ENCODE results near the gene KCNB1.

KCNB1 gene

GRCh38 chr20:49361862-49362660 is 120.4 kb downstream of the KCNB1 start:
- Histone ChIP-seq H3K4me3 (ENCODE audit: low read depth in 1 of 2, low read length in 2 of 2) (no peak overlapping the region), H3K27me3 (ENCODE audit: control insufficient read depth in 1 of 2, insufficient read depth in 2 of 2, low read length in 2 of 2) (no peaks in the 10 kb centered on the region), H3K9me3 (ENCODE audit: low read length) (no peaks in the 10 kb centered on the region), H3K36me3 (ENCODE audit: insufficient read depth, low read length) (no peaks in the 10 kb centered on the region), H3K27ac (ENCODE audit: low read depth, low read length) (no peak overlapping the region), H3K4me1 (ENCODE audit: insufficient read depth, low read length) (peaks cover 23% of the 10 kb centered on the region), H3K9ac (ENCODE audit: low read length) (no peak overlapping the region)

GRCh38 chr20:49360242-49360968 is 122.1 kb downstream of the KCNB1 start:
- peaks cover 23% of the 10 kb centered on the region for H3K4me1 ChIP-seq (ENCODE audit: insufficient read depth, low read length)

GRCh38 chr20:49356676-49357075 is 125.8 kb downstream of the KCNB1 start:
- H3K4me1 ChIP-seq (ENCODE audit: insufficient read depth, low read length): peaks cover 15% of the 10 kb centered on the region
- no peak overlapping the region for H3K9ac ChIP-seq (ENCODE audit: low read length)
- H3K9me3 ChIP-seq (ENCODE audit: low read length): no peaks in the 10 kb centered on the region
- no peaks in the 10 kb centered on the region for H3K27me3 ChIP-seq (ENCODE audit: control insufficient read depth in 1 of 2, insufficient read depth in 2 of 2, low read length in 2 of 2)
- H3K27ac ChIP-seq (ENCODE audit: low read depth, low read length): no peak overlapping the region
- H3K4me3 ChIP-seq (ENCODE audit: low read depth in 1 of 2, low read length in 2 of 2): no peak overlapping the region
- H3K36me3 ChIP-seq (ENCODE audit: insufficient read depth, low read length): no peaks in the 10 kb centered on the region

More at GRCh38 chr20:49360242-49360968, 122.1 kb downstream of the KCNB1 start:
- Histone ChIP-seq H3K27me3 (ENCODE audit: control insufficient read depth in 1 of 2, insufficient read depth in 2 of 2, low read length in 2 of 2) (no peaks in the 10 kb centered on the region), H3K9me3 (ENCODE audit: low read length) (no peaks in the 10 kb centered on the region), H3K4me3 (ENCODE audit: low read depth in 1 of 2, low read length in 2 of 2) (no peak overlapping the region), H3K36me3 (ENCODE audit: insufficient read depth, low read length) (no peaks in the 10 kb centered on the region), H3K9ac (ENCODE audit: low read length) (no peak overlapping the region), H3K27ac (ENCODE audit: low read depth, low read length) (no peak overlapping the region)

GRCh38 chr20:49354673-49355072 is 127.8 kb downstream of the KCNB1 start:
- no peaks in the 10 kb centered on the region for H3K36me3 ChIP-seq (ENCODE audit: insufficient read depth, low read length)
- no peak overlapping the region for H3K27ac ChIP-seq (ENCODE audit: low read depth, low read length)
- H3K4me1 ChIP-seq (ENCODE audit: insufficient read depth, low read length): no peaks in the 10 kb centered on the region
- H3K4me3 ChIP-seq (ENCODE audit: low read depth in 1 of 2, low read length in 2 of 2): no peak overlapping the region
- no peaks in the 10 kb centered on the region for H3K27me3 ChIP-seq (ENCODE audit: control insufficient read depth in 1 of 2, insufficient read depth in 2 of 2, low read length in 2 of 2)
- H3K9ac ChIP-seq (ENCODE audit: low read length): no peak overlapping the region
- no peaks in the 10 kb centered on the region for H3K9me3 ChIP-seq (ENCODE audit: low read length)

GRCh38 chr20:49353348-49353747 is 129.1 kb downstream of the KCNB1 start:
- no peaks in the 10 kb centered on the region for H3K36me3 ChIP-seq (ENCODE audit: insufficient read depth, low read length)
- H3K27ac ChIP-seq (ENCODE audit: low read depth, low read length): no peak overlapping the region
- no peaks in the 10 kb centered on the region for H3K4me1 ChIP-seq (ENCODE audit: insufficient read depth, low read length)
- H3K27me3 ChIP-seq (ENCODE audit: control insufficient read depth in 1 of 2, insufficient read depth in 2 of 2, low read length in 2 of 2): no peaks in the 10 kb centered on the region
- no peaks in the 10 kb centered on the region for H3K9me3 ChIP-seq (ENCODE audit: low read length)
- no peak overlapping the region for H3K9ac ChIP-seq (ENCODE audit: low read length)
- no peak overlapping the region for H3K4me3 ChIP-seq (ENCODE audit: low read depth in 1 of 2, low read length in 2 of 2)

- Histone ChIP-seq H3K36me3 (ENCODE audit: insufficient read depth, low read length) (no peaks in the 10 kb centered on the region), H3K27ac (ENCODE audit: low read depth, low read length) (no peak overlapping the region), H3K4me3 (ENCODE audit: low read depth in 1 of 2, low read length in 2 of 2) (no peak overlapping the region), H3K27me3 (ENCODE audit: control insufficient read depth in 1 of 2, insufficient read depth in 2 of 2, low read length in 2 of 2) (no peaks in the 10 kb centered on the region), H3K4me1 (ENCODE audit: insufficient read depth, low read length) (no peaks in the 10 kb centered on the region), H3K9me3 (ENCODE audit: low read length) (no peaks in the 10 kb centered on the region), H3K9ac (ENCODE audit: low read length) (no peak overlapping the region)
These were observed 129.7 kb downstream of the KCNB1 start for GRCh38 chr20:49352751-49353150.

GRCh38 chr20:49351775-49352174 is 130.7 kb downstream of the KCNB1 start:
- Histone ChIP-seq H3K9me3 (ENCODE audit: low read length) (no peaks in the 10 kb centered on the region), H3K27ac (ENCODE audit: low read depth, low read length) (no peak overlapping the region), H3K4me1 (ENCODE audit: insufficient read depth, low read length) (no peaks in the 10 kb centered on the region), H3K4me3 (ENCODE audit: low read depth in 1 of 2, low read length in 2 of 2) (no peak overlapping the region), H3K9ac (ENCODE audit: low read length) (no peak overlapping the region), H3K27me3 (ENCODE audit: control insufficient read depth in 1 of 2, insufficient read depth in 2 of 2, low read length in 2 of 2) (no peaks in the 10 kb centered on the region), H3K36me3 (ENCODE audit: insufficient read depth, low read length) (no peaks in the 10 kb centered on the region)

- Histone ChIP-seq H3K36me3 (ENCODE audit: insufficient read depth, low read length) (no peaks in the 10 kb centered on the region), H3K27me3 (ENCODE audit: control insufficient read depth in 1 of 2, insufficient read depth in 2 of 2, low read length in 2 of 2) (no peaks in the 10 kb centered on the region), H3K9ac (ENCODE audit: low read length) (no peak overlapping the region), H3K4me1 (ENCODE audit: insufficient read depth, low read length) (peaks cover 10% of the 10 kb centered on the region), H3K27ac (ENCODE audit: low read depth, low read length) (peak overlapping the region; percentile 52), H3K4me3 (ENCODE audit: low read depth in 1 of 2, low read length in 2 of 2) (no peak overlapping the region), H3K9me3 (ENCODE audit: low read length) (no peaks in the 10 kb centered on the region)
These were observed 132.7 kb downstream of the KCNB1 start for GRCh38 chr20:49349694-49350252.

GRCh38 chr20:49349078-49349477 is 133.4 kb downstream of the KCNB1 start:
- peaks cover 17% of the 10 kb centered on the region for H3K4me1 ChIP-seq (ENCODE audit: insufficient read depth, low read length)

GRCh38 chr20:49348563-49348962 is 133.9 kb downstream of the KCNB1 start:
- no peak overlapping the region for H3K27ac ChIP-seq (ENCODE audit: low read depth, low read length)

More at GRCh38 chr20:49349078-49349477, 133.4 kb downstream of the KCNB1 start:
- Histone ChIP-seq H3K27ac (ENCODE audit: low read depth, low read length) (no peak overlapping the region), H3K9me3 (ENCODE audit: low read length) (no peaks in the 10 kb centered on the region), H3K36me3 (ENCODE audit: insufficient read depth, low read length) (no peaks in the 10 kb centered on the region), H3K4me3 (ENCODE audit: low read depth in 1 of 2, low read length in 2 of 2) (no peak overlapping the region), H3K27me3 (ENCODE audit: control insufficient read depth in 1 of 2, insufficient read depth in 2 of 2, low read length in 2 of 2) (no peaks in the 10 kb centered on the region), H3K9ac (ENCODE audit: low read length) (no peak overlapping the region)

GRCh38 chr20:49347156-49347555 is 135.3 kb downstream of the KCNB1 start:
- peak overlapping the region; percentile 7 for H3K27ac ChIP-seq (ENCODE audit: low read depth, low read length)

More at GRCh38 chr20:49348563-49348962, 133.9 kb downstream of the KCNB1 start:
- Histone ChIP-seq H3K9ac (ENCODE audit: low read length) (no peak overlapping the region), H3K27me3 (ENCODE audit: control insufficient read depth in 1 of 2, insufficient read depth in 2 of 2, low read length in 2 of 2) (no peaks in the 10 kb centered on the region), H3K4me3 (ENCODE audit: low read depth in 1 of 2, low read length in 2 of 2) (no peak overlapping the region), H3K36me3 (ENCODE audit: insufficient read depth, low read length) (no peaks in the 10 kb centered on the region), H3K9me3 (ENCODE audit: low read length) (no peaks in the 10 kb centered on the region), H3K4me1 (ENCODE audit: insufficient read depth, low read length) (peaks cover 17% of the 10 kb centered on the region)

More at GRCh38 chr20:49347156-49347555, 135.3 kb downstream of the KCNB1 start:
- no peaks in the 10 kb centered on the region for H3K36me3 ChIP-seq (ENCODE audit: insufficient read depth, low read length)
- H3K9me3 ChIP-seq (ENCODE audit: low read length): no peaks in the 10 kb centered on the region
- H3K4me3 ChIP-seq (ENCODE audit: low read depth in 1 of 2, low read length in 2 of 2): no peak overlapping the region
- H3K9ac ChIP-seq (ENCODE audit: low read length): no peak overlapping the region
- H3K4me1 ChIP-seq (ENCODE audit: insufficient read depth, low read length): peaks cover 17% of the 10 kb centered on the region
- no peaks in the 10 kb centered on the region for H3K27me3 ChIP-seq (ENCODE audit: control insufficient read depth in 1 of 2, insufficient read depth in 2 of 2, low read length in 2 of 2)

Data from muscle layer of colon (tissue), 2 donors.